IMR-90 (cell line): ENCODE results near the gene PHC3.

Experiments
- BHLHE40 ChIP-seq: fragments of 150-350 bp; IDR thresholded peaks from 2 replicates; pipeline ENCODE4 v1.6.1; 2016; ENCODE audit warnings: mild to moderate bottlenecking, low read depth, low read length
- FOS ChIP-seq: fragments of 150-350 bp; IDR thresholded peaks from 2 replicates; pipeline ENCODE4 v1.6.1; 2016; ENCODE audit warnings: low read depth, low read length
- MAZ ChIP-seq: IDR thresholded peaks from 2 replicates; pipeline ENCODE4 v1.6.1; 2012; ENCODE audit warnings: low read depth, mild to moderate bottlenecking, low read length, improper control_type of control experiment, moderate library complexity, borderline replicate concordance
- MXI1 ChIP-seq: IDR thresholded peaks from 2 replicates; pipeline ENCODE4 v1.6.1; 2012; ENCODE audit warnings: low read depth, mild to moderate bottlenecking, low read length, moderate library complexity, borderline replicate concordance
- POLR2A ChIP-seq: IDR thresholded peaks from 2 replicates; pipeline ENCODE4 v1.6.1; 2012; ENCODE audit warnings: mild to moderate bottlenecking, low read depth, low read length
- RAD21 ChIP-seq: IDR thresholded peaks from 2 replicates; pipeline ENCODE4 v1.6.1; 2012; ENCODE audit warnings: low read length, improper control_type of control experiment
- RCOR1 ChIP-seq: IDR thresholded peaks from 2 replicates; pipeline ENCODE4 v1.6.1; 2012; ENCODE audit warnings: mild to moderate bottlenecking, low read length, improper control_type of control experiment; ENCODE audit not compliant: insufficient replicate concordance
- RFX5 ChIP-seq: IDR thresholded peaks from 2 replicates; pipeline ENCODE4 v1.8.0; 2012; ENCODE audit warnings: low read depth, mild to moderate bottlenecking, low read length, moderate library complexity
- USF2 ChIP-seq: fragments of 150-350 bp; IDR thresholded peaks from 2 replicates; pipeline ENCODE4 v1.6.1; 2017; ENCODE audit warnings: mild to moderate bottlenecking, antibody characterized with exemption, low read length, low read depth
- TF ChIP-seq, protein P1 (sequence below): conservative IDR thresholded peaks from 2 replicates; pipeline ENCODE4 v1.5.1; 2012; ENCODE audit warnings: mild to moderate bottlenecking, low read depth, low read length, improper control_type of control experiment
- TF ChIP-seq, protein P2 (sequence below): fragments of 150-350 bp; IDR thresholded peaks from 2 replicates; pipeline ENCODE4 v1.6.1; 2016; ENCODE audit warnings: low read depth, mild to moderate bottlenecking, low read length, moderate library complexity, borderline replicate concordance

GRCh38 chr3:170098753-170099152 lies 82.8 kb downstream of the PHC3 start:
- TF ChIP-seq RFX5 (no peak), POLR2A (no peak), BHLHE40 (no peak), FOS (no peak), USF2 (no peak), RCOR1 (no peak), MXI1 (no peak), MAZ (no peak), RAD21 (no peak)
- TF ChIP-seq, protein P1, sequence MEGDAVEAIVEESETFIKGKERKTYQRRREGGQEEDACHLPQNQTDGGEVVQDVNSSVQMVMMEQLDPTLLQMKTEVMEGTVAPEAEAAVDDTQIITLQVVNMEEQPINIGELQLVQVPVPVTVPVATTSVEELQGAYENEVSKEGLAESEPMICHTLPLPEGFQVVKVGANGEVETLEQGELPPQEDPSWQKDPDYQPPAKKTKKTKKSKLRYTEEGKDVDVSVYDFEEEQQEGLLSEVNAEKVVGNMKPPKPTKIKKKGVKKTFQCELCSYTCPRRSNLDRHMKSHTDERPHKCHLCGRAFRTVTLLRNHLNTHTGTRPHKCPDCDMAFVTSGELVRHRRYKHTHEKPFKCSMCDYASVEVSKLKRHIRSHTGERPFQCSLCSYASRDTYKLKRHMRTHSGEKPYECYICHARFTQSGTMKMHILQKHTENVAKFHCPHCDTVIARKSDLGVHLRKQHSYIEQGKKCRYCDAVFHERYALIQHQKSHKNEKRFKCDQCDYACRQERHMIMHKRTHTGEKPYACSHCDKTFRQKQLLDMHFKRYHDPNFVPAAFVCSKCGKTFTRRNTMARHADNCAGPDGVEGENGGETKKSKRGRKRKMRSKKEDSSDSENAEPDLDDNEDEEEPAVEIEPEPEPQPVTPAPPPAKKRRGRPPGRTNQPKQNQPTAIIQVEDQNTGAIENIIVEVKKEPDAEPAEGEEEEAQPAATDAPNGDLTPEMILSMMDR, result no peak
- TF ChIP-seq, protein P2, sequence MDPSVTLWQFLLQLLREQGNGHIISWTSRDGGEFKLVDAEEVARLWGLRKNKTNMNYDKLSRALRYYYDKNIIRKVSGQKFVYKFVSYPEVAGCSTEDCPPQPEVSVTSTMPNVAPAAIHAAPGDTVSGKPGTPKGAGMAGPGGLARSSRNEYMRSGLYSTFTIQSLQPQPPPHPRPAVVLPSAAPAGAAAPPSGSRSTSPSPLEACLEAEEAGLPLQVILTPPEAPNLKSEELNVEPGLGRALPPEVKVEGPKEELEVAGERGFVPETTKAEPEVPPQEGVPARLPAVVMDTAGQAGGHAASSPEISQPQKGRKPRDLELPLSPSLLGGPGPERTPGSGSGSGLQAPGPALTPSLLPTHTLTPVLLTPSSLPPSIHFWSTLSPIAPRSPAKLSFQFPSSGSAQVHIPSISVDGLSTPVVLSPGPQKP, result no peak
